GM12878 (cell line): Measurements from ENCODE around the gene PHYKPL. TPM values are rescaled to one million over a fixed set of nuclear protein-coding genes. Genes with fewer than 3 reads are reported as not detected.
"Not testable (repeated sequence)": the region's sequence is repeated elsewhere in the genome, so short reads cannot be mapped to it uniquely, and the experiment has no call there.

Experiments used
- ATAC-seq: fragments of 200-7000 bp; cut with Tn5 transposase; 3 replicates; pipeline ENCODE4 v1.9.1; 2020; ENCODE audit warnings: mild to moderate bottlenecking, moderate library complexity
- BruUV-seq: library from RNA; stranded (reverse); fragments of 400-500 nt; replicated peaks from 2 replicates; lab custom pipeline; 2021; lab: Mats Ljungman, UMichigan
- CTCF ChIA-PET: fragments of 300-600 bp; sonication (Branson Sonifier 250); formaldehyde crosslinking; extraction: SDS; loops from one replicate; lab custom pipeline; 2021; ENCODE audit warnings: inconsistent platforms; lab: Yijun Ruan, JAX
- POLR2A ChIA-PET: fragments of 350-600 bp; formaldehyde crosslinking; extraction: SDS; loops from one replicate; lab custom pipeline; 2021; ENCODE audit warnings: inconsistent platforms; lab: Charles Lee
- RAD21 ChIA-PET: fragments of 300-600 bp; sonication (Branson Sonifier 250); formaldehyde crosslinking; loops from one replicate; lab custom pipeline; 2023; ENCODE audit warnings: antibody characterized with exemption; ENCODE audit not compliant: unreplicated experiment; lab: Charles Lee
- SMC1A ChIA-PET: fragments of 300-600 bp; sonication (Branson Sonifier 250); formaldehyde crosslinking; loops from one replicate; lab custom pipeline; 2023; ENCODE audit not compliant: unreplicated experiment, uncharacterized antibody; lab: Charles Lee
- DNase-seq: peaks from one replicate; pipeline ENCODE4 v3.0.0-alpha.2; 2011; ENCODE audit warnings: low read depth, low spot score
- FAIRE-seq: peaks from 3 replicates; lab custom pipeline; 2011; peaks lifted over from hg19 to GRCh38; lab: Jason Lieb, UNC
- H2AFZ ChIP-seq: 2 replicates; pipeline ENCODE4 v1.6.0; 2011; ENCODE audit warnings: low read depth, low read length, control low read depth; ENCODE audit not compliant: control insufficient read depth
- H3K27ac ChIP-seq: 2 replicates; pipeline ENCODE4 v1.5.1; 2011; ENCODE audit warnings: control low read depth; ENCODE audit not compliant: control insufficient read depth, insufficient read depth
- H3K27me3 ChIP-seq, 2 experiments: replicated peaks in 1 of 2; 2 replicates each; pipeline versions ENCODE4 v1.6.0 to v1.6.1; 2011; ENCODE audit warnings: low read length in 1 of 2; ENCODE audit not compliant: control insufficient read depth in 2 of 2, insufficient read depth in 2 of 2
- H3K36me3 ChIP-seq, 2 experiments: 2 replicates each; pipeline ENCODE4 v1.5.1; 2011; ENCODE audit warnings: low read length in 1 of 2; ENCODE audit not compliant: control insufficient read depth in 2 of 2, insufficient read depth in 2 of 2
- H3K4me1 ChIP-seq: 2 replicates; pipeline ENCODE4 v1.6.1; 2011; ENCODE audit warnings: mild to moderate bottlenecking, low read length, moderate library complexity, mixed read lengths; ENCODE audit not compliant: control insufficient read depth, insufficient read depth
- H3K4me2 ChIP-seq: 2 replicates; pipeline ENCODE4 v1.6.0; 2011; ENCODE audit warnings: control low read depth; ENCODE audit not compliant: control insufficient read depth, insufficient read depth
- H3K4me3 ChIP-seq: fragments of 200-600 bp; sonication (generic); 2 replicates; pipeline ENCODE4 v1.5.1; 2016
- H3K79me2 ChIP-seq: 2 replicates; pipeline ENCODE4 v1.6.0; 2011; ENCODE audit warnings: low read length; ENCODE audit not compliant: control insufficient read depth, insufficient read depth
- H3K9ac ChIP-seq: 2 replicates; pipeline ENCODE4 v1.8.0; 2011; ENCODE audit warnings: low read length, control low read depth, mixed read lengths; ENCODE audit not compliant: control insufficient read depth, insufficient read depth
- H3K9me3 ChIP-seq: replicated peaks from 3 replicates; pipeline ENCODE4 v1.5.1; 2011; ENCODE audit warnings: mild to moderate bottlenecking, low read length; ENCODE audit not compliant: control insufficient read depth, insufficient read depth
- H4K20me1 ChIP-seq: 2 replicates; pipeline ENCODE4 v1.6.0; 2011; ENCODE audit not compliant: control insufficient read depth, insufficient read depth
- BACH1 ChIP-seq: fragments of 450-650 bp; IDR thresholded peaks from 2 replicates; pipeline ENCODE4 v1.6.1; 2017; ENCODE audit warnings: mild to moderate bottlenecking, borderline replicate concordance
- BCL3 ChIP-seq: IDR thresholded peaks from 2 replicates; pipeline ENCODE4 v1.6.1; 2011; ENCODE audit warnings: borderline replicate concordance, low read depth, mild to moderate bottlenecking, moderate library complexity, low read length; ENCODE audit not compliant: insufficient read depth, poor library complexity, severe bottlenecking
- CHD2 ChIP-seq: IDR thresholded peaks from 2 replicates; pipeline ENCODE4 v1.6.1; 2011; ENCODE audit warnings: low read depth, low read length, improper control_type of control experiment, borderline replicate concordance
- CREM ChIP-seq: IDR thresholded peaks from 2 replicates; pipeline ENCODE4 v1.6.1; 2014; ENCODE audit warnings: antibody characterized with exemption, low read depth
- EP300 ChIP-seq, 2 experiments: fragments of 150-350 bp in 1 of 2; IDR thresholded peaks; 2 replicates each; pipeline ENCODE4 v1.6.1; 2011 to 2012; ENCODE audit warnings: low read depth in 2 of 2, low read length in 2 of 2, borderline replicate concordance in 1 of 2, improper control_type of control experiment in 1 of 2, inconsistent platforms in 1 of 2; ENCODE audit not compliant: control insufficient read depth in 1 of 2
- MTA3 ChIP-seq: IDR thresholded peaks from 2 replicates; pipeline ENCODE4 v1.6.1; 2012; ENCODE audit warnings: low read length, inconsistent platforms, borderline replicate concordance
- MYB ChIP-seq: fragments of 150-350 bp; IDR thresholded peaks from 2 replicates; pipeline ENCODE4 v1.6.1; 2014; ENCODE audit warnings: mild to moderate bottlenecking, low read depth, low read length, borderline replicate concordance
- POU2F2 ChIP-seq: IDR thresholded peaks from 3 replicates; pipeline ENCODE4 v1.6.1; 2011; ENCODE audit warnings: low read depth, mild to moderate bottlenecking, low read length, borderline replicate concordance
- SIN3A ChIP-seq: IDR thresholded peaks from 2 replicates; pipeline ENCODE4 v1.6.1; 2012; ENCODE audit warnings: low read depth, low read length, improper control_type of control experiment
- SMARCA5 ChIP-seq: fragments of 450-650 bp; IDR thresholded peaks from 2 replicates; pipeline ENCODE4 v1.6.1; 2017; ENCODE audit warnings: mild to moderate bottlenecking
- SPI1 ChIP-seq: IDR thresholded peaks from 2 replicates; pipeline ENCODE4 v1.6.1; 2011; ENCODE audit warnings: low read depth, mild to moderate bottlenecking, low read length, moderate library complexity, borderline replicate concordance; ENCODE audit not compliant: insufficient read depth
- SUZ12 ChIP-seq: fragments of 200-600 bp; sonication (generic); IDR thresholded peaks from one replicate; pipeline ENCODE4 v1.6.1; 2018; ENCODE audit warnings: antibody characterized with exemption, mild to moderate bottlenecking; ENCODE audit not compliant: unreplicated experiment
- ZNF24 ChIP-seq: fragments of 450-650 bp; IDR thresholded peaks from 2 replicates; pipeline ENCODE4 v1.6.1; 2017; ENCODE audit warnings: antibody characterized with exemption, mild to moderate bottlenecking
- ZNF622 ChIP-seq: fragments of 450-650 bp; IDR thresholded peaks from 2 replicates; pipeline ENCODE4 v1.6.1; 2017; ENCODE audit warnings: mild to moderate bottlenecking, inconsistent platforms
- WGBS: methylation state at CpG from one replicate; pipeline ENCODE4 v1.1.6; 2016; ENCODE audit warnings: low lambda C conversion rate; ENCODE audit not compliant: insufficient replicate concordance, insufficient coverage; ENCODE audit errors: missing lambda C conversion rate; 5-methylcytosine and 5-hydroxymethylcytosine counted together
- in situ Hi-C: fragments of 300-500 bp; cut with MboI; formaldehyde crosslinking; loops from 9 replicates; pipeline ENCODE4 v1.14.3; 2018; ENCODE audit warnings: mixed read lengths
- intact Hi-C: fragments of 100-400 bp; cut with micrococcal nuclease; formaldehyde crosslinking; loops from one replicate; pipeline ENCODE4 v1.14.2; 2022; ENCODE audit not compliant: unreplicated experiment
- polyA plus RNA-seq, 11 experiments: library from polyadenylated mRNA; depleted of rRNA in 4 of 11; unstranded in 6 of 11; stranded (reverse) in 5 of 11; fragments of >200 nt; fragmentation: Nextera tagmentation in 4 of 11; fragmentation: Illumina TruSeq in 1 of 11; extraction: Ambion mirVana in 4 of 11; extraction: Trizol in 1 of 11; gene quantifications; 1 replicate in 1 of 11; 2 replicates in 10 of 11; pipeline versions ENCODE4 v1.2.1 to v1.2.3, GENCODE V29; 2011 to 2016; ENCODE audit warnings: inconsistent platforms in 2 of 11, missing spikeins in 2 of 11, low read depth in 1 of 11
- total RNA-seq, 4 experiments: library from RNA; depleted of rRNA in 3 of 4; stranded (reverse); fragments of >200 nt in 3 of 4; fragmentation: Illumina TruSeq in 1 of 4; extraction: Trizol in 1 of 4; gene quantifications; 2 replicates each; pipeline versions ENCODE4 v1.2.1 to v1.2.3, GENCODE V29; 2013 to 2021
- TF ChIP-seq, protein P1 (sequence below): IDR thresholded peaks from 2 replicates; pipeline ENCODE4 v1.6.1; 2011; ENCODE audit warnings: borderline replicate concordance, low read depth, mild to moderate bottlenecking, moderate library complexity, mixed read lengths, low read length; ENCODE audit not compliant: insufficient read depth; ENCODE audit errors: extremely low read length

Gene PHYKPL
- total and polyA plus RNA-seq, 10 of the 15 experiments (the other 5 are each of a cell fraction or from before 2014, with no cell fraction given) = 4.5 to 53.9 (median 25.6) TPM

DNA sequence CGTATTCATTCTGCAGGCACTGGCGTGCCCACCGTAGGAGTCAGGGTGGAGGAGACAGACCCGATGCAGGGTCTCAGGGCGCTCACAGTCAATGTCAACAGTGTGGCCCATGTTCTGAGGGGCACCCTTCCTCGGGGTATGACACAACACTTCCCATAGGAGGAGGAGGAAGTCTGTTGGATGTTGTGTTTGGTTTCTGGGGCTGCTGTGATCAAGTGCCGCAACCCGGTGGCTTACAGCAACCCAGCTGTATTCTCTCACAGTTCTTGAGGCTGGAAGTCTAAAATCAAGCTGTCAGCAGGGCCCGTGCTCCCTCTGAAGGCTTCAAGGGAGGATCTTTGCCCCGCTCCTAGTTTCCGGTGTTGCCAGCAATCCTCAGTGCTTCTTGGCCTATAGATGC lies 33.9 kb downstream of the PHYKPL start:
- DNase-seq = no peak
- TF ChIP-seq SMARCA5 (no peak), BCL3 (no peak), POU2F2 (no peak), BACH1 (no peak), MYB (no peak), EP300 (IDR thresholded peaks at IDR 0.05; ENCODE audit: borderline replicate concordance in 1 of 2, control insufficient read depth in 1 of 2, low read depth in 2 of 2, low read length in 2 of 2) (no peak), CHD2 (no peak), CREM (no peak), SUZ12 (no peak), SIN3A (no peak), SPI1 (no peak), ZNF24 (no peak), MTA3 (no peak), ZNF622 (no peak)
- TF ChIP-seq, protein P1, sequence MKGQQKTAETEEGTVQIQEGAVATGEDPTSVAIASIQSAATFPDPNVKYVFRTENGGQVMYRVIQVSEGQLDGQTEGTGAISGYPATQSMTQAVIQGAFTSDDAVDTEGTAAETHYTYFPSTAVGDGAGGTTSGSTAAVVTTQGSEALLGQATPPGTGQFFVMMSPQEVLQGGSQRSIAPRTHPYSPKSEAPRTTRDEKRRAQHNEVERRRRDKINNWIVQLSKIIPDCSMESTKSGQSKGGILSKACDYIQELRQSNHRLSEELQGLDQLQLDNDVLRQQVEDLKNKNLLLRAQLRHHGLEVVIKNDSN = no peak
- intact Hi-C loops (no loop called here), in situ Hi-C loops (no loop called here)
- H3K27ac ChIP-seq = no peak overlapping the region
- no TSS peak for BruUV-seq
- no peaks in the 10 kb centered on the region for H3K36me3 ChIP-seq
- H3K27me3 ChIP-seq = peaks cover 0 to 3% of the 10 kb centered on the region in 2 experiments; a peak in 3 of 4 replicates
- no peak overlapping the region for H3K4me3 ChIP-seq
- H3K9me3 ChIP-seq = no peaks in the 10 kb centered on the region
- WGBS = 55% methylated on average over 11 of the region's 11 CpGs
- H3K79me2 ChIP-seq = peaks cover under 1% of the 10 kb centered on the region
- ATAC-seq = no peak
- RAD21 ChIA-PET = no interaction called here
- H4K20me1 ChIP-seq = no peaks in the 10 kb centered on the region
- FAIRE-seq = no peak
- no peak overlapping the region for H2AFZ ChIP-seq
- SMC1A ChIA-PET = no interaction called here
- H3K4me2 ChIP-seq = no peak overlapping the region
- H3K4me1 ChIP-seq = no peaks in the 10 kb centered on the region
- POLR2A ChIA-PET = no interaction called here
- CTCF ChIA-PET = no interaction called here
- H3K9ac ChIP-seq = no peak overlapping the region

- in situ Hi-C loops, H3K36me3 ChIP-seq: not testable (repeated sequence)
These were observed 34.5 kb downstream of the PHYKPL start for GRCh38 chr5:178198151-178198550.

More at GRCh38 chr5:178198151-178198550, 34.5 kb downstream of the PHYKPL start:
- H3K4me2 ChIP-seq, H3K4me1 ChIP-seq, DNase-seq, H3K9me3 ChIP-seq, H3K4me3 ChIP-seq, H3K27ac ChIP-seq, H4K20me1 ChIP-seq, H3K9ac ChIP-seq, H2AFZ ChIP-seq, BruUV-seq, H3K27me3 ChIP-seq, H3K79me2 ChIP-seq, intact Hi-C loops, POLR2A ChIA-PET, SMC1A ChIA-PET, ATAC-seq, FAIRE-seq, RAD21 ChIA-PET: not testable (repeated sequence)
- CTCF ChIA-PET = interaction anchor here (1.9 kb wide), 1 partner anchor 13 kb away, joined by 7 read pairs; no protein-coding TSS in a partner anchor
- 54% methylated on average over 10 of the region's 11 CpGs for WGBS
